Measurements from ENCODE around the gene KCNMA1. TPM values are rescaled to one million over a fixed set of nuclear protein-coding genes. Genes with fewer than 3 reads are reported as not detected.

KCNMA1 gene
- total RNA-seq, 1 experiment from 2014 or later = 143 TPM

DNA sequence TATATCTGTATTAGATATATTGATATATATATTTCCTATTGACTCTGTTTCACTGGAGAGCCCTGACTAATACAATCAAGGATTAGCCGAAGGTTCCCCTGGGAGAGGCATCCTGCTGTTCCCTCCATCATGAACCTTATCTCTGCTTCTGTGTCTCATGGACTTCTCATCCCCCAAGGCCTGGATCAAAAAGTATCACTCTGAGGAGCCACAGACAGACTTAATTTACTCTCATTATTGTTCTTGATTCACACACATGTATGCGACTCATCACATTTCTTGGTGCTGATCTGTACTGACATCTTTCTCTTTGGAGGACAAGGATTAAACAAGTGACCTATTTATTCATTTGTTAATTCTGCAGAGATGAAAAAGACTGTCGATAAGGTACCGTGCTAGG, 550.2 kb downstream of the KCNMA1 start:
- intact Hi-C loops (cut with micrococcal nuclease) = no loop called here
- TF ChIP-seq EZH2 (IDR thresholded peaks at IDR 0.05; ENCODE audit: low read length, unreplicated experiment) = no peak
- DNase-seq (peak; percentile 44), ATAC-seq (no peak)
- no TSS peak for BruUV-seq (replicated peaks)
- Histone ChIP-seq H3K9me3 (ENCODE audit: low read length) (no peaks in the 10 kb centered on the region), H3F3A (ENCODE audit: low read length, unreplicated experiment) (no peaks in the 10 kb centered on the region), H3K9me2 (replicated peaks; ENCODE audit: low read length) (no peaks in the 10 kb centered on the region), H3K9ac (ENCODE audit: low read length) (no peak overlapping the region), H3K4me2 (ENCODE audit: low read length) (no peak overlapping the region), H3K79me2 (ENCODE audit: low read length) (no peaks in the 10 kb centered on the region), H4K20me1 (ENCODE audit: low read length) (no peaks in the 10 kb centered on the region), H3K4me1 (ENCODE audit: insufficient read depth, low read length) (no peaks in the 10 kb centered on the region), H3K36me3 (ENCODE audit: low read depth, low read length) (peaks cover 10% of the 10 kb centered on the region; the same call in 1 of the 2 replicates), H3K4me3 (ENCODE audit: low read length) (no peak overlapping the region), H3K27me3 (ENCODE audit: low read length) (no peaks in the 10 kb centered on the region), H2AFZ (ENCODE audit: low read length) (no peak overlapping the region), H3K27ac (ENCODE audit: low read length) (no peak overlapping the region)
- CTCF ChIA-PET = no interaction called here
- POLR2A ChIA-PET (ENCODE audit: unreplicated experiment) = no interaction called here

- DNase-seq (no peak), ATAC-seq (no peak)
- no peaks in the 10 kb centered on the region for H3K79me2 ChIP-seq (ENCODE audit: low read length)
- ChIA-PET POLR2A (ENCODE audit: unreplicated experiment) (no interaction called here), CTCF (no interaction called here)
- H3K36me3 ChIP-seq (ENCODE audit: low read depth, low read length) = peaks cover 10% of the 10 kb centered on the region; the same call in 1 of the 2 replicates
- no peaks in the 10 kb centered on the region for H3F3A ChIP-seq (ENCODE audit: low read length, unreplicated experiment)
- no peaks in the 10 kb centered on the region for H3K27me3 ChIP-seq (ENCODE audit: low read length)
- no TSS peak for BruUV-seq (replicated peaks)
- no peaks in the 10 kb centered on the region for H3K9me3 ChIP-seq (ENCODE audit: low read length)
- no peak overlapping the region for H3K9ac ChIP-seq (ENCODE audit: low read length)
- no peak for TF ChIP-seq EZH2phosphoT487 (IDR thresholded peaks at IDR 0.05; ENCODE audit: borderline replicate concordance, low read length)
- intact Hi-C loops (cut with micrococcal nuclease) = no loop called here
- no peak overlapping the region for H3K4me3 ChIP-seq (ENCODE audit: low read length)
- H3K27ac ChIP-seq (ENCODE audit: low read length) = no peak overlapping the region
- H3K9me2 ChIP-seq (replicated peaks; ENCODE audit: low read length) = no peaks in the 10 kb centered on the region
- H4K20me1 ChIP-seq (ENCODE audit: low read length) = no peaks in the 10 kb centered on the region
- 0 out of 2 replicates have a peak, but pooled peaks cover under 1% of the 10 kb centered on the region for H3K4me1 ChIP-seq (ENCODE audit: insufficient read depth, low read length)
- no peak overlapping the region for H3K4me2 ChIP-seq (ENCODE audit: low read length)
- H2AFZ ChIP-seq (ENCODE audit: low read length) = no peak overlapping the region
These were observed 551.5 kb downstream of the KCNMA1 start for GRCh38 chr10:77086081-77086480.

- H3K27me3 ChIP-seq (ENCODE audit: low read length) = no peaks in the 10 kb centered on the region
- no peak overlapping the region for H3K4me2 ChIP-seq (ENCODE audit: low read length)
- POLR2A ChIA-PET (ENCODE audit: unreplicated experiment) = no interaction called here
- no peaks in the 10 kb centered on the region for H3F3A ChIP-seq (ENCODE audit: low read length, unreplicated experiment)
- no peak overlapping the region for H3K4me3 ChIP-seq (ENCODE audit: low read length)
- CTCF ChIA-PET = no interaction called here
- H4K20me1 ChIP-seq (ENCODE audit: low read length) = no peaks in the 10 kb centered on the region
- no TSS peak for BruUV-seq (replicated peaks)
- DNase-seq (no peak), ATAC-seq (no peak)
- H3K9ac ChIP-seq (ENCODE audit: low read length) = no peak overlapping the region
- no peaks in the 10 kb centered on the region for H3K9me3 ChIP-seq (ENCODE audit: low read length)
- intact Hi-C loops (cut with micrococcal nuclease) = no loop called here
- H3K36me3 ChIP-seq (ENCODE audit: low read depth, low read length) = peaks cover 10% of the 10 kb centered on the region; the same call in 1 of the 2 replicates
- H3K79me2 ChIP-seq (ENCODE audit: low read length) = no peaks in the 10 kb centered on the region
- no peaks in the 10 kb centered on the region for H3K9me2 ChIP-seq (replicated peaks; ENCODE audit: low read length)
- H2AFZ ChIP-seq (ENCODE audit: low read length) = no peak overlapping the region
- 0 out of 2 replicates have a peak, but pooled peaks cover 7% of the 10 kb centered on the region for H3K4me1 ChIP-seq (ENCODE audit: insufficient read depth, low read length)
- TF ChIP-seq CTCF (conservative IDR thresholded peaks at IDR 0.05; ENCODE audit: low read depth, low read length) = no peak
- no peak for TF ChIP-seq EZH2phosphoT487 (IDR thresholded peaks at IDR 0.05; ENCODE audit: borderline replicate concordance, low read length)
- no peak for TF ChIP-seq EZH2 (IDR thresholded peaks at IDR 0.05; ENCODE audit: low read length, unreplicated experiment)
- H3K27ac ChIP-seq (ENCODE audit: low read length) = no peak overlapping the region
These were observed 552.3 kb downstream of the KCNMA1 start for GRCh38 chr10:77085344-77085743.

Data from PC-3 (cell line).